DMS53 treated with DMSO at 0.1 percent for 48 hours (cell line): ENCODE results near the gene LMO7.
"Not testable (repeated sequence)": the region's sequence is repeated elsewhere in the genome, so short reads cannot be mapped to it uniquely, and the experiment has no call there.

Experiments used
- DNase-seq: peaks from one replicate; lab custom pipeline; 2025; ENCODE audit not compliant: unreplicated experiment; lab: John Stamatoyannopoulos, UW

LMO7 gene

DNA sequence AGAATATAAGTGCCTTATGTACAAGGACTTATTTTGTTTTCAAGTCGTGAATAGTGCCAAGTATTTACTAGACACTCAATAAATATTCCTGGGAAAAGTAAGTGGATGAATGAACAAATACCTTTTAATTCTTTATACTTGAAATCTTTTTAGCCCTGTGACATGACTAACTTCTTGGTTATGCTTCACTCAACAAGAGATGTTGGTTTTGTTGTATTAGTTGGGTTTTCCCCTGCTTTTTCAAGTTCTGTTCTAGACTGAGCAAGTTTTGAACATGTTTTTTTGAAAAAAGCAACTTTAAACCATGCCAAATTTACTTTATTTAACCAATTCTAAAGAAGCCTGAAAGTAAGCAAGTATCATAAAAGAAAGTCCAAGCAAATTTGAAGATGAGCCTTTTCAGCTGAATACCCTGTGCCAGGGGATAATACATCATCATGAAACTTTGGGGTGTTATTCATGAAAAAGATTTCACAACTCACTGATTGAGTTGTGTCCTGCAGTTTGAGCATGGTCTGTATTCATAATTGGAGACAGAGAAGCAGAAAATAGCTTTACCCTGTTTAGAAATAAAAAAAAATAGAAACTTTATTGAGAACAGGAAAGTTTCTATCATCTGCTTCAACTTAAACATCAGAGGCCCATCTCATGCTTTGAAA lies 11.1 kb downstream of the LMO7 start:
- no peak for DNase-seq

DNA sequence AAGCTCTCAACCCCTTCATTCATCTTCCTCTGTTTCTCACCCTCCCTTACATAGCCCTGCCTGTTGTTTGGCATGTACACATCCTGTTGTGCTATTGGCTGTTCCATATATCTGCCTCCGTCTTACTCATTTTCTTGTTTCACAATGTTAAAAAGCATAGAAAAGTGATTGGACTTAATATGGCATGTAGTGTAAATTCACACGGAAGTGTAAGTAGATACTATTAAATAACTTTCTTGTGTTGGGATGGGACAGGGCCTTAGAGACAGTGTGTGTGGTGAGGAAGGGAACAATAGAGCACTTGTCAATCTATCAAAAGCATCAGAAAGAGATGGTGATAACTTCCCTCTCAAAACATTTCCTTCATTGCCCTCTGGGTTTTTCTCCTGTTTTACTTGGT lies 12.3 kb downstream of the LMO7 start:
- DNase-seq, result no peak

DNA sequence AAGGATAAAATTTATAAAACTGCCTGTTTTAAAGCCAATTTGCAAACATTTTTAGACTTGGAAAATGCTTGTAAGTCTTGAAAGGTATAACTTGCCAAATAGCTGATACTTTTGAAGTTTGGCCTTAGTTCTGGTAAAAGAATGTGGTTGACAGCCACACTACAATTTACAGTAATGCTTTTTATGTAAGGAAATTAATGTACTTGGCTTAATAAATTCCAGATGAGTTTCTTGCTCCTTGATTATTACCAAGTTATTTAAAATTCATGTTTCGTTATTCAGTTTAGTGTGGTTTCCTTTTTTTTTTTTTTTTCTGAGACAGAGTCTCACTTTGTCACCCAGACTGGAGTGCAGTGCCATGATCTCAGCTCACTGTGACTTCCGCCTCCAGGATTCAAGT lies 14.9 kb downstream of the LMO7 start:
- no peak for DNase-seq

DNA sequence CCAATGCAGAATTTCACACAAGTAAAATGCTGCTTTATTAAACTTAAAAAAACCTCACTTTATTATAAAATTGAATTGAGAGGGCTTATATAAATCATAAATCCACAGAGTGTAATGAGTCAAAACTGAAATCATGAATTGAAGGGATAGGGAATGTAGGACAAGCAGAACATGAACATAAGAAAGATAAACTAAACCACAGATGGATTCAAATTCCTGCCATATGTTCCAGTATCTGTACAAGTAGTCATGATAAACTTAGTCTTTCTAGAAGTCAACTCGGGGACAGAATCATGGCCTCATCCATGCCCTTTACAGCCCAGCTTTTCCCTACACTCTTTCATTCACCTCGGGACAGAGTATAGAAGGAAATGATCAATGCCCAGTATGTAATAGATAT lies 16.6 kb downstream of the LMO7 start:
- DNase-seq, result no peak

DNA sequence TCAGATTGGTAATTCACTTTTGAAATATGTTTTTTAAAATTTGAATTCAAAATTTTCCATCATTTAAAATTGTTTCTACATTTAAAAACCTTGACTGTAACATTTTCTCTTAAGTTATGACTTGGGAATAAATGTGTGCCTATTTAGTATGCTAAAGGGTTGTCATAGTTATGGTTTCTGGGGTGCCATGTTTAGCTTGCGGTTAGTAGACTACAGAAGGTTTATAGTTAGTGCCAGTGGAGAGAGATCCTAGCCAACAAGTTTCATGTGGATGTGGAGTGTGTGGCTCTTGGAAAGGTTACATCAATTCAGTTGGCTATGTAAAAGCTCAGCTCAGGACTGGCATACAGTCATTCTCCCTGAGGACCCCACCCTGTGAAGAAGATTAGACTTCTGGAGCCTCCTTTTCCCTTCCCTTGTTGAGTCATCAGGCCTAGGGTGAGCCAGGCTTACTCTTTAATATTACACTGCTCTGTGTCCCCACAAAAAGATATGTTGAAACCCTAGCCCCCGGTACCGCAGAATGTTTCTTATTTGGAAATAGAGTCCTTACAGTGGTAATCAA lies 20.4 kb downstream of the LMO7 start:
- DNase-seq, result no peak

DNA sequence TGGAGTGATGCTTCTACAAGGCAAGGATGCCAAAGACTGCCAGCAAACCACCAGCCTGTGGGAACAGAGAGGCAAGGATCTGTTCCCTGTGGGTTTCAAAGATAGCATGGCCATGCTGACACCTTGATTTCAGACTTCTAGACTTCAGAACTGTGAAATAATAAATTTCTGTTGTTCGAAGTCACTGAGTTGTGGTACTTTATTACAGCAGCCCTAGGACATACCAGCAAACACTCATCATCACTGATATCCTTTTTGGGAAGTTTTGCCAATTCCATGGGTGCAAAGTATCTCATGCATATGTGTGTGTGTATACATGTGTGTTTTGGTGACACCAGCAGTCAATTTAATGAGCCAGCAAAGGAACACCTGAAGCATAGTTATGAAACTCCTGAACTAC lies 21.0 kb downstream of the LMO7 start:
- no peak for DNase-seq

DNA sequence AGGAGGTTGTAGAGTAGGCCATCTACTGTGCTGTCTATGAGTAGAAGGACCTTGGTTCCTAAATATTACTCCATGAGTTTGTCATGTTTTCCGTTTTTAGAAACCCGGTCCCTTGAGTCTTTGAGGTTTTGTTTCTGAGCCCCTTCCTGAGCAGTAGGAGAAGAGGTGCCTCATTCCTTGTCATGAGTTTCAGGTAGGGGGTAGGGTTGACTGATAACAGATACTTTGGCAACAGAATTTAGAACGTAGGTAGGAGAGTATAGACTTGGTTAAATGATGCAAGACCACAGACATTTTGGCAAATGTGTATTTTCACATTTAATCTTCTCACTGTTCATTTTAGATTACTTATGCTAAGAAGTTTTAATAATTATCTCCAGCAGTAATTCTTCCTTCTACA lies 24.6 kb downstream of the LMO7 start:
- DNase-seq, result no peak

DNA sequence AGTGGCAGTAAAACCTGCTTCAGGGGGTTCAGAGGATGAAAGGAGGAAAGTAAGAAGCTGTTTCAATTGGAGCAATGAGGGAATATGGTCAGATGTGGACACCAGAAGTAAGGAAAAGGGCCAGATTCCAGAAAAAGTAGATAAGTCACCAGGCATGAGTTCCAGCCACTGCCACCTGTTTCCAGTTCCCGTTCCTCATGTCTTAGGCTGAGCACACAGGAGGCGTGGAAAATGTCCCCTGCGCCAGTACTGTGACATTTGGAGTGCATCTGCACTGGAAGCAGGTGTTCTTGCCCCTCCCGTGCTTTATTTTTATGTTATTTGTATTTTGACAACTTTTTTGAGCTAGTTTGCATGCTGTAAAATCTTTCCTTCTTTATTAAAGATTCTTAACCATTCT lies 25.3 kb downstream of the LMO7 start:
- DNase-seq, result no peak

DNA sequence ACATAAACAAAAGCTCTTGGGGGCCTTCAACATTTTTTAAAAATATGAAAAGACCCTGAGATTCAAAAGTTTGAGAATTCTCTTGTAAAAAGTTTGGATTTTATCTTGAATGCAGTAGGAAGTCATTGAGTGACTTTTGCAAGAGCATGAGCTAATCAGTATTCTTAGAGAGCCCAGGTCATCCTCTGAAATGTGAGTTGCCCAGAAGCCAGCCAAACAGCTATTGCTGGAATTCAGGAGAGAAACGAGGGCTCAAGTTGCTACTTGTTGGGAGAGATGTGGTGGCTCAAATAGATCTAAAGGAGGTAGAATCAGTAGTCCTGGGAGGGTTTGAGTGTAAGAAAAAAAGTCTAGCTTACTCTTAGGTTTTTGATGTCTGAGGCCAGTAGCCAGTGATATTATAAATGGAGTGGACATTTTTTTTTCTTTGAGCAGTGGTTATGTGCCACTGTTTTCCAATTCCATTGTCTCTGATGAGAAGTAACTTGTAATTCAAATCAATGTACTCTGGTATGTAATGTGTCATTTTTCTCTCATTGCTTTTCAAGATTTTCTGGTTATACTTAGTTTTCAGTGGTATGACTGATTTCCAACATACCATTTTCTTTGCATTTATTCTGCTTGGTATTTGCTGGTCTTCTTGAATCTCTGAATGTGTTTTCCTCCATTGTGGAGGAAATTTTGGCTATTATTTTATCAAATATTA lies 30.7 kb downstream of the LMO7 start:
- no peak for DNase-seq

DNA sequence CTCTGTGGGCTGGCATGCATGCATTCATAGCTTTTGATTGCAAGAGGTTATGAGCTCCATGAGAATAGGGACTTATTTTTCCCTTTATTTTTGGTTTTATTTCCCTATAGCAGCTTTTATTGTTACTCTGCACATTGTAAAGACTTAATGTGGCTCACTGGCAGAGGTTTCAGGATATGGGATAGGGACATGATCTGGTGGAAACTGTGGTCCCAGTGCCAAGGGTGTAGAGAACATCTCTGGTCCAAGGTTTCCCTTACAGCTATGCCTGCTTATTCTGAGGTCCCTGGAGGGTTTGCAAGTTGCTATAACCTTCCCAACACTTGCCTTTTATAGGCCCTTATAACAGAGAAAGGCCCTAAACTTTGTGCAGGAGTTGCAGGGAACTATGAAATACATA lies 33.6 kb downstream of the LMO7 start:
- no peak for DNase-seq

DNA sequence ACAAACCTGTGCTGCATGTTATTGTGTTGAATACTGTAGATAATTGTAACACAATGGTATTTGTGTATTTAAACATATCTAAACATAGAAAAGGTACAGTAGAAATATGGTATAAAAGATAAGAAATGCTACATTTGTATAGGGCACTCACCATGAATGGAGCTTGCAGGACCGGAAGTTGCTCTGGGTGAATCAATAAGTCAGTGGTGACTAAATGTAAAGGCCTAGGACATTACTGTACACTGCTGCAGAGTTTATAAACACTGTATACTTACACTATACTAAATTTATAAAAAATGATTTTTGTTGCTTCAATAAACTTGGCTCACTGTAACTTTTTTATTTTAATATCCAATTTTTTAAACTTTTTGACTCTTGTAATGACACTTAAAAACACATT lies 34.4 kb downstream of the LMO7 start:
- DNase-seq, result no peak

DNA sequence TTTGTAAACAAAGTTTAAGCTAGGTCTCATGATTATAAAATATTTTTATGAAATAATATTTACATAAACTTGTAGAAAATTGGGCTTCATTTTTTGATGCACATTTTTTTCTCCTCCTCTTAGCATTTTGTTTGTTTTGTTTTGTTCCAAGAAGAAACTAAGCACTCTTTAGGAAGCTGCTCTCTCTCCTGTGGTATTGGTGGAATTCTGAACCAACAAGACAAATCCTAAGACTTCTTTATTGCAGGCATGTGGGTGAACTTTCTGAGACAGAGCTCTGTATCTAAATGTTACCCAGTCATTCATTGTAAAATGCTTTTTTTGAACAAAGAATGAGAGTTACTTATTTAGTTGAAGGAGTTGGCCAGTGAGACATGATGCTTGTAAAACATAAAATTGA lies 39.3 kb downstream of the LMO7 start:
- no peak for DNase-seq

DNA sequence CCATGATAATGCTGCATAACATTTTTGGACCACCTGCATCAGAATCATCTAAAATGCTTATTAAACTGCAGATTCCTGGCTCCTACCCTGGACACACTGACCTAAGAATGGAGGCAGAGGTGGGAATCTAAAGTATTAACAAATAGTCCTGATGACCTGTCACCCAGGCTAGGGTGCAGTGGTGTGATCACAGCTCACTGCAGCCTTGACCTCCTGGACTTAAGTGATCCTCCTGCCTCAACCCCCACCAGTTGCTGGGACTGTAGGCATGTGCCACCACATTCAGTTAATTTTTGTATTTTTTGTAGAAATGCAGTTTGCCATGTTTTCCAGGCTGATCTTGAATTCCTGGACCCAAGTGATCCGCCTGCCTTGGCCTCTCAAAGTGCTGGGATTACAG lies 43.3 kb downstream of the LMO7 start:
- DNase-seq, result no peak

DNA sequence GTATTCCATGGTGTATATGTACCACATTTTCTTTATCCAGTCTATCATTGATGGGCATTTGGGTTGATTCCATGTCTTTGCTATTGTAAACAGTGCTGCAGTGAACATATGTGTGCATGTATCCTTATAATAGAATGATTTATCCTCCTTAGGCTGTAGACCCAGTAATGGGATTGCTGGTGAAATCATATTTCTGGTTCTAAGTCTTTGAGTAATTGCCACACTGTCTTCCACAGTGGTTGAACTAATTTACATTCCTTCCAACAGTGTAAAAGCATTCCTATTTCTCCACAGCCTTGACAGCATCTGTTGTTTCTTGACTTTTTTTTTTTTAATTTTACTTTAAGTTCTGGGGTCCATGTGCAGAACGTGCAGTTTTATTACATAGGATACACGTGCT lies 44.1 kb downstream of the LMO7 start:
- DNase-seq, result not testable (repeated sequence)

DNA sequence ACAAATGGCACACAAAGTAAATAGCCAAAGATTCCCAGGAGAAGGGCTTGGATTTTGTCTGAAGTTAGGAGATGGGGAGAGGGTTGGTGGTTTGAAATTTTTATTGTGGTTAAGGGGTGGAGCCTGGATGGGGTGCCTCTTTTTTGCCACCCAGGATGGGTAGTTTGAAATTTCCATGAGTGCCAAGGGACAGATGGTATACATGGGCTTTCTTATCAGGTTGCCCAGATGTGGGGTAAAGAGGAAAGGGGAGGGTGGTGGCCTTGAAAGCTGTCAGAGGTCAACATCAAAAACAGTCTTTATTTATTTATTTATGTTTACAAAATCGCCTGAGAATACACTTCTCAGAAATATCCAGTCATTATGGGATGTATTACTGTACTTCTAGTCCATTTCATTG lies 46.2 kb downstream of the LMO7 start:
- no peak for DNase-seq

DNA sequence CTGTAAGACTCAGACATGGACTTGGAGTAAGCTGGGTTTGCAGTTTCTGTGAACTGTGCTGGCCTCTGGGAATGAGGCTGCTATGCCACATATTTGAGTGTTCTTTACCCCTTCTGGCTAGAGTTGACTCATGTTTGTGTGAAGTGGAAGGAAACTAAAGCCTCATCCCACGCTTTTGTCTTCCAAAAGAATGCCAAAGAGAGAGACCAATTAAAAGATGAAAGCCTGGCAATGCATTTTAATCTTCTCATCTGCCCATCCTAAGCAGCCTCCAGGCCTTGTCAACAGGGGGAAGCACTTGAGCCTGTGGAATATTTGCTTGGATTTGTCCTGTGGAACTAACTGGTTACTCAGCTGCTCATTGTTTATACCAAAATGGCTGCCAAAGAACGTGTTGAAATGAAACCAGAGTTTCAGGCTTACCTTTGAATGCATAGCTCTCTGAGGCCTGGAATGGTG lies 49.1 kb downstream of the LMO7 start:
- DNase-seq, result peak; percentile 68

DNA sequence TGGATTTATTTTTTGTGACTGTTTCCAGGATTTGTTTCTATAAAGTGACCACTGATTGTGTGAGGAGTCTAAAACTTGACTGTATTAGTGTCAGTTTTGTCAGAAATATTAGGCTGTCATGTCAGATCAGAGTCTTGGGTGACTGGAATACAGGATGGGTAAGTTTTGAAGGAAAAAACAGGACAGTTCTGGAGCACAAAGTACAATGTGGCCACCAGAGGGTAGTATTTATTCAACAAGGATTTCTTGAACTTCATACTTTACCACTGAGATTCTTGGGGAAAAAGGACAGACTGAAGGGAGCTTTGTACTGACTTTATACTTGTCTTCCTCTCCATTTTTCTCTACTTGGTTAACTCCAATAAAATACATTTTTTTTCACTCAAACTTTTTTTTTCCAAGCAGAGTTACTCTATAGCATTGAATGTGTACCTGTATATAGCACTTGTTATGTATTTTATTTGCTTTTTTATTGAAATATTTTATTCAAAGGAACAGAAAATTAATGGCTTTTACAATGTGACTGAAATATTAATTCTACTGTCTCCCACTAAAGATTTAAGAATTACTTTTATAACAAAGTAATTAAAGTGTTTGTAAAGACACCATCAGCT lies 51.1 kb downstream of the LMO7 start:
- peak; percentile 8 for DNase-seq

DNA sequence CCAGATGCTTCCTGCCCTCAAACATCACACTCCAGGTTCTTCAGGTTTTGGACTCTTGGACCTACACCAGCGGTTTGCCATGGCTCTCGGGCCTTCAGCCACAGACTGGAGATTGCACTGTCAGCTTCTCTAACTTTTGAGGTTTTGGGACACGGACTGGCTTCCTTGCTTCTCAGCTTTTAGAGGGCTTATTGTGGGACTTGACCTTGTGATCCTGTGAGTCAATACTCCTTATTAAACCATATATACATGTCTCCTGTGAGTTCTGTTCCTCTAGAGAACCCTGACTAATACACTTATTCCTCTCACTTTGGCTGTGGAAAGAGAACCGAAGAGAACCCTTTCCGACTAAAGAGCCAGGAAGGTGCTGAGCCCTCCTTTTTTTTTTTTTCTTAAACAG lies 53.6 kb downstream of the LMO7 start:
- no peak for DNase-seq

DNA sequence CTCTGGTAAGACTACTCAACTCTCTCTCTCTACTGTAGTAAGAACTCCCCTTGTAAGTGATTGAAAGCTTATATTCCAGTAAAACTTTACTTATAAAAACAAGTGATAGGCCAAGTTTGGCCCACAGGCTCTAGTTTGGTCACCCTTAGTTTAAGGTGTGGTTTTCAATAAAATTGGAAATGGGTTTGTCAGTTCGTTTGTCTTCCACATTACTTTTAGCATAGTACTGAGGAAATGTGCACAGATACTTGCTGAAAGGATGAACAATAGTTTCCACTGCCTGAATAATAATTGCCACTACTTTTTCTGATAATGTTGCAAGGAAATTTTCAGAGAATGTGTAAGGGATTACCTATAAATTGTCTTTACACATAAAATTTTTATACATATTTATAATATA lies 54.5 kb downstream of the LMO7 start:
- DNase-seq, result no peak

DNA sequence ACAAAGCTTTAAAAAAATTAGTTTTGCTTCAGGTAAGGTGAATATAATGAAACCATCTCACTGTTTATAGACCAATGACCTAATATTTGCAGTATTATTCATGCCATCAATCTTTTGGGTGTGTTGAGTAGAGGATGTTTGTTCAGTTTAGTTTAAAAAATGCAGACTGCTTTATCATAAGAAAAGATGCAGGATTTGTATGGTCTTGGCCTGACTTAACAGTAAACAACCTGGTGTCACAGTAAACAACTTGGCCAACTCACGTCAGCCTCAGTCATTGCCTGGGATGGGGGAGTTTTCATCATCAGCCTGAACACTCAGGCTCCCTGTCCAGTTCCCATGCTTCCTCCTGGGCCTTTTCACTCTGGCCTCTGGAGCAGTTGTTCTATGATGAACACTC lies 55.1 kb downstream of the LMO7 start:
- peak; percentile 19 for DNase-seq

DNA sequence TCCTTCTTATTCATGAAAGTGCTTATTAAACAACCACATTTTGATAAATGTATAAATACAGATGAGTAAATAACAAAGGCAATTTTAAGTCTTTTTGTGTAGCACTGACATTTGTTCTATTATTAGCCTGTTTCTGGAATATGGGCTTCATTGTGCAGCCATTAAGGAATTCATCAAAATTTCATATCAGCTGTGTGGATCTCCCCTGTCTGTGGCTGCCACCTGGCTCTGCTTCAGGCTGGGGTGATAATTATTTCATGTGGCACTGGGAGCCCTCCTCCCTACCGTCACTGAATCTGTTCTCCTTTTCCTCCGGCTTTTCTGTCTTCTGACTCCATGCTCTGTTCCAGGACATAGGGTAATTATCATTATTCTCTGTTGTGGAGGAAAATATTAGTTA lies 57.1 kb downstream of the LMO7 start:
- no peak for DNase-seq

DNA sequence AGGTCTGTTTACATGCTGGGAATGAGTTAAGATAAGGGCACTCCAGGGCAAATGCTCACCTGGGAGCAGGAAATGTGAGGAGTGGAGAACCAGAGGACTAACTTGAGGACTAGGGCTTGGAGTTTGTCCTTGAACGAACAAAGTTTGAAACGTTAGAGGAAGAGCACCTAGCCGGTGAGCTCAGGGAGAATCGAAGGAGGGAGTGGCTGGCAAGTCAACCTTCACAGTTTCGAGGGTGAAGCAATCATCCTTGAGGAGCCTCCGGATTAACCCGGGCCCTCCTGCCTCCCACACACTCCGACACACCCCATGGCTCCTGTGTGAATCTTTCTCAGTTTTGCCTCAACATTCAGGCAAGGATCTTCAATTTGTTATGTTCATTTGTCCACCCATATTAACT lies 58.6 kb downstream of the LMO7 start:
- no peak for DNase-seq
